ENCODE results near the gene PLCXD1. TPM values are rescaled to one million over a fixed set of nuclear protein-coding genes. Genes with fewer than 3 reads are reported as not detected.
A peak's percentile ranks its signal among the peaks of the same experiment; 100 is the strongest.
"Not testable (repeated sequence)": the region's sequence is repeated elsewhere in the genome, so short reads cannot be mapped to it uniquely, and the experiment has no call there.

Gene PLCXD1
- total RNA-seq, 1 experiment from 2014 or later, result 12.0 TPM

GRCh38 chrX:323721-324628, 42.8 kb downstream of the PLCXD1 start:
- H3K4me1 Mint-ChIP-seq (ENCODE audit: insufficient read depth, unreplicated experiment), result peaks cover 7% of the 10 kb centered on the region
- peak overlapping the region; percentile 35 for H3K4me3 Mint-ChIP-seq (ENCODE audit: unreplicated experiment)
- ChIA-PET CTCF (no interaction called here), POLR2A (no interaction called here)
- intact Hi-C loops (cut with micrococcal nuclease), result loop anchor here (5.0 kb wide), 1 partner anchor 833 kb away; no protein-coding TSS in a partner anchor
- no peaks in the 10 kb centered on the region for H3K9me3 Mint-ChIP-seq (ENCODE audit: unreplicated experiment)
- peak overlapping the region; percentile 4 for H3K27ac Mint-ChIP-seq (ENCODE audit: low read depth, unreplicated experiment)
- BruUV-seq (replicated peaks), result no TSS peak
- H3K36me3 Mint-ChIP-seq (ENCODE audit: insufficient read depth, unreplicated experiment), result peaks cover 14% of the 10 kb centered on the region
- DNase-seq (ENCODE audit: unreplicated experiment), result peak; percentile 64
- H3K27me3 Mint-ChIP-seq (ENCODE audit: insufficient read depth, unreplicated experiment), result no peaks in the 10 kb centered on the region
- TF ChIP-seq CTCF (IDR thresholded peaks at IDR 0.05; ENCODE audit: unreplicated experiment), result no peak

- H3K27ac Mint-ChIP-seq (ENCODE audit: low read depth, unreplicated experiment); BruUV-seq (replicated peaks); H3K4me3 Mint-ChIP-seq (ENCODE audit: unreplicated experiment); H3K9me3 Mint-ChIP-seq (ENCODE audit: unreplicated experiment); H3K4me1 Mint-ChIP-seq (ENCODE audit: insufficient read depth, unreplicated experiment); CTCF ChIA-PET; DNase-seq (ENCODE audit: unreplicated experiment); POLR2A ChIA-PET; H3K27me3 Mint-ChIP-seq (ENCODE audit: insufficient read depth, unreplicated experiment): not testable (repeated sequence)
- H3K36me3 Mint-ChIP-seq (ENCODE audit: insufficient read depth, unreplicated experiment), result peaks cover 13% of the 10 kb centered on the region
- intact Hi-C loops (cut with micrococcal nuclease), result loop anchor here (5.0 kb wide), 1 partner anchor 833 kb away; no protein-coding TSS in a partner anchor
Measured at GRCh38 chrX:324664-325063, 43.5 kb downstream of the PLCXD1 start.

- H3K27me3 Mint-ChIP-seq (ENCODE audit: insufficient read depth, unreplicated experiment), result no peaks in the 10 kb centered on the region
- H3K4me3 Mint-ChIP-seq (ENCODE audit: unreplicated experiment), result no peak overlapping the region
- DNase-seq (ENCODE audit: unreplicated experiment), result no peak
- ChIA-PET CTCF (no interaction called here), POLR2A (no interaction called here)
- no peaks in the 10 kb centered on the region for H3K9me3 Mint-ChIP-seq (ENCODE audit: unreplicated experiment)
- no peak overlapping the region for H3K27ac Mint-ChIP-seq (ENCODE audit: low read depth, unreplicated experiment)
- peaks cover 7% of the 10 kb centered on the region for H3K4me1 Mint-ChIP-seq (ENCODE audit: insufficient read depth, unreplicated experiment)
- BruUV-seq (replicated peaks), result no TSS peak
- intact Hi-C loops (cut with micrococcal nuclease), result no loop called here
- no peak for TF ChIP-seq CTCF (IDR thresholded peaks at IDR 0.05; ENCODE audit: unreplicated experiment)
- H3K36me3 Mint-ChIP-seq (ENCODE audit: insufficient read depth, unreplicated experiment), result peaks cover 13% of the 10 kb centered on the region
Measured at GRCh38 chrX:327660-328126, 46.5 kb downstream of the PLCXD1 start.

- H3K9me3 Mint-ChIP-seq (ENCODE audit: unreplicated experiment), result no peaks in the 10 kb centered on the region
- ChIA-PET CTCF (no interaction called here), POLR2A (no interaction called here)
- no peak for DNase-seq (ENCODE audit: unreplicated experiment)
- H3K27ac Mint-ChIP-seq (ENCODE audit: low read depth, unreplicated experiment), result no peak overlapping the region
- no peak overlapping the region for H3K4me3 Mint-ChIP-seq (ENCODE audit: unreplicated experiment)
- no peaks in the 10 kb centered on the region for H3K36me3 Mint-ChIP-seq (ENCODE audit: insufficient read depth, unreplicated experiment)
- H3K4me1 Mint-ChIP-seq (ENCODE audit: insufficient read depth, unreplicated experiment), result no peaks in the 10 kb centered on the region
- intact Hi-C loops (cut with micrococcal nuclease), result no loop called here
- BruUV-seq (replicated peaks), result no TSS peak
- H3K27me3 Mint-ChIP-seq (ENCODE audit: insufficient read depth, unreplicated experiment), result no peaks in the 10 kb centered on the region
- no peak for TF ChIP-seq CTCF (IDR thresholded peaks at IDR 0.05; ENCODE audit: unreplicated experiment)
Measured at GRCh38 chrX:329291-329910, 48.2 kb downstream of the PLCXD1 start.

- BruUV-seq (replicated peaks); H3K4me3 Mint-ChIP-seq (ENCODE audit: unreplicated experiment); H3K9me3 Mint-ChIP-seq (ENCODE audit: unreplicated experiment); H3K27me3 Mint-ChIP-seq (ENCODE audit: insufficient read depth, unreplicated experiment); H3K36me3 Mint-ChIP-seq (ENCODE audit: insufficient read depth, unreplicated experiment); DNase-seq (ENCODE audit: unreplicated experiment); H3K4me1 Mint-ChIP-seq (ENCODE audit: insufficient read depth, unreplicated experiment); H3K27ac Mint-ChIP-seq (ENCODE audit: low read depth, unreplicated experiment); CTCF ChIA-PET; intact Hi-C loops (cut with micrococcal nuclease); POLR2A ChIA-PET: not testable (repeated sequence)
Measured at GRCh38 chrX:330141-330725, 49.1 kb downstream of the PLCXD1 start.

Measured in MCF 10A (cell line).